Fibroblast of skin of back (primary cell): ENCODE data around the gene DOLK. TPM values are rescaled to one million over a fixed set of nuclear protein-coding genes. Genes with fewer than 3 reads are reported as not detected.
"Not testable (repeated sequence)": the region's sequence is repeated elsewhere in the genome, so short reads cannot be mapped to it uniquely, and the experiment has no call there.

Source experiments
- DNase-seq: peaks from one replicate; pipeline ENCODE4 v3.0.0-alpha.2; 2013
- polyA plus RNA-seq, 2 experiments: library from polyadenylated mRNA; unstranded; fragments of 120-200 nt; gene quantifications; one replicate each; pipeline ENCODE4 v1.2.1, GENCODE V29; 2013; ENCODE audit not compliant: insufficient read length in 2 of 2

The DOLK gene
- 19.1 TPM for polyA plus RNA-seq (2013, experiment 1 of 2; ENCODE audit: insufficient read length)
- polyA plus RNA-seq (2013, experiment 2 of 2; ENCODE audit: insufficient read length), result 14.6 TPM

DNA sequence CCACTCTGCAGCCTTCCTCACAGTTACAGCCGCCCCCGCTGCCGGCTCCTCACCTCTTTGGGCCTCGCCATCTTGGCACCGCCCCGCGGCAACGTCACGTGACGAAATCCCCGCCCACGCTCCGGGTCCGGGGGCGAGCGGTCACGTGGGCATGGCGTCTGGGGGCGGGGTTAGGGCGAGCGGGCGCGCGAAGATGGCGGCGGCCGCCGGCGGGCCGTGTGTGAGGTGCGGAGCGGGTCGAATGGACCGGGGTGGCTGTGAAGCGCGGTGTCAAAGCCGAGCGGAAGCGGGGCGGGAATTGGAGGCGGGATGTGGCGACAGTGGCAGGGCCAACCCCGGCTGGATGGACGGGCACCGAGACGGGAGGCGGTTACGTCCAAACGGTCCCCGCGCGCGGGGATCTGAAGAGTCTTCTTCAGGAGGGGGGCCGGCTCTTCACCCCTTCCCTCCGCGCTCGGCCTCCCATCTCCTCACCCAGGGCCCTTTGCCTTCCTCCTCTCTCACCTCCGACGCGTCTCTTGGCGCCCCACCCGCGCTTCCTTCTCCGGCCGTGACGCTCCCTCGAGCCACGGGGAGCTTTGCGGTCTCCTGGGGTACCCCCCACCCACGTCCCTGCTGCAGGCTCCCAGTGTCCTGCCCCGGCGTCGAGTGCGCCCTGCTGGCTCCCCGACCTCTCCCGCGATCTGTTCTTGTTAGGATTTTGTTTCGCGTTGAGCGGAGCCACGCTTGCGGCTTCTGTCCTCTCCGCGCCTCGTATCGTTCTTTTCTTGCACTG is at the start of gene DOLK, which contains the start of gene NUP188:
DOLK (minus strand) TSS at position 77 of the 775 bp plus-strand sequence. CDS start 300 bp downstream, outside the sequence.
NUP188 (plus strand) TSS at position 173 of the 775 bp plus-strand sequence; CDS start at position 194, 21 bp downstream.
- DNase-seq, result peak; percentile 90

DNA sequence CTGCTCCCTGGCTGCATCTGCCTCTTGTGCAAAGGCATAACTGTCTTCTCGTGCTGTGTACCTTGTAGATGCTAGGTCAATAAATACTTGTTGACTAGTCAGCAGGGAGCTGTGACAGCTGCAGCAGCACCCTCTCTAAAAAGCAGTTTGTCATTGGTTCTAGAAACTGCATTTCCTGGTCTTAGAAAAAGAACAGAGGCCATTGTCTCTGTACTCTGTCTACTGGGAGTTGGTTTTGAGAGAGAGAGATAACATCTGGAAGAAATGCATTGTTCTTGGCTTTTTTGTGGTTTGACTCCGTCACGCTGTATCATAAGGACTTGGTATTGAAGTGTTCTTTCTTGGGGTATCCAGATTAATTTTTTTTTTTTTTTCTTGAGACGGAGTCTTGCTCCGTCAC is 48.4 kb upstream of the DOLK start:
- DNase-seq, result no peak

DNA sequence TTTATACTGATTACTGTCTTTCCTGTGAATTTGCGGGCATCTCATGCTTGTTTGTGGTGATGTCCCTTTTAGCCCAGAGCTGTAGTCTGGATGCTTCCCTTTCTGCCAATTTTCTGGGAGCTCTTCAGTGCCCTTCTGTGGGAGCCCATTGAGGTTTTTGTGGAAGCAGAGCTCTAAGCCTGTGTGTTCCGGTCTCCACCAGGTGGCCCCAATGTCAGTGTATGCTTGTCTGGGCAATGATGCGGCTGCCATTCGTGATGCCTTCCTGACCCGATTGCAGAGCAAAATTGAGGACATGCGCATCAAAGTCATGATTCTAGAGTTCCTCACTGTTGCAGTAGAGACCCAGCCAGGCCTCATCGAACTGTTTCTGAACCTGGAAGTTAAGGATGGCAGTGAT is 45.6 kb upstream of the DOLK start:
- DNase-seq, result no peak

DNA sequence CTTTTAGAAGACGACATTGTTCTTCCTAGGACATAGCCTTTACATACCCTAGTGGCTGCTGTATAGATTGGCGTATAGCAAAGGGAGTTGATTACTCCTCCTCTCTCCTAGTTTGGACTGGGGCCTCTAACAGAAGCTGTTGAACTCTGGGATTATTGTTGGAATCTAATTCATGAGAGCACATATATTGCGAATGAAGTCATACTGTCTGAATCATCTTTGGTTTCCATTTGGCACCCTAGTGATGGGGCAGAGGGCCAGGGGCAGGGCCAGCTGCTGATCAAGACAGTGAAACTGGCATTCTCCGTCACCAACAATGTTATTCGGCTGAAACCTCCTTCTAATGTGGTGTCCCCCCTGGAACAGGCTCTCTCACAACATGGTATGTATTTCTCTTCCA is 40.4 kb upstream of the DOLK start:
- peak; percentile 88 for DNase-seq

DNA sequence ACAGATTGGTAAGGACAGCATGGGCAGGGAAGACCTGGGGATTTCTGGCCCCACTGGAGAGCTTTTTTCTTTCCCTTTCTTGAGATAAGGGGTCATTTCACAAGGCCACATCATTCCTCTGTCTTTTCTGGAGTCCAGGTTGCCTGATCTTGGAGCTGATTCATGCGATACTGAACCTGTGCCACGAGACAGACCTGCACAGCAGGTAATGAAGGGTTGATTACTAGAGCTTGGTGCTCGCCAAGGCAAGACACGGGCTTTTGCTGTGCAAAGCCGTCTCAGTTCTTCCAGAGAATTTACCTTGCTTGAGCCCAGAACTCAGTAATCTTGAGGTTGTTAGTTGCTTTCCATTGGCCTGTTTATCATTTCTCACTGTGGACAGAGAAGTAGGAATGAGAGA is 39.3 kb upstream of the DOLK start:
- DNase-seq, result no peak

DNA sequence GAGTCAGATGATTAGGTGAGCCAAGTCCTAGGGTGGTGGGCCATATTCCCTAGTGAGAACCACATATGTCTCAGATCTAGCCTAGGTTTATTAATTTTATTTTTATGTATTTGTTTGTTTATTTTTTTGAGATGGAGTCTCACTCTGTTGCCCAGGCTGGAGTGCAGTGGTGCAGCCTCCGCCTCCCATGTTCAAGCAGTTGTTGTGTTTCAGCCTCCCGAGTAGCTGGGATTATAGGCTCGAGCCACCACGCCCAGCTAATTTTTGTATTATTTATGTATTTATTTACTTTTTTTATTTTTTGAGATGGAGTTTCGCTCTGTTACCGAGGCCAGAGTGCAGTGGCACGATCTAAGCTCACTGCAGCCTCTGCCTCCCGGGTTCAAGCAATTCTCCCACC is 36.1 kb upstream of the DOLK start:
- no peak for DNase-seq

DNA sequence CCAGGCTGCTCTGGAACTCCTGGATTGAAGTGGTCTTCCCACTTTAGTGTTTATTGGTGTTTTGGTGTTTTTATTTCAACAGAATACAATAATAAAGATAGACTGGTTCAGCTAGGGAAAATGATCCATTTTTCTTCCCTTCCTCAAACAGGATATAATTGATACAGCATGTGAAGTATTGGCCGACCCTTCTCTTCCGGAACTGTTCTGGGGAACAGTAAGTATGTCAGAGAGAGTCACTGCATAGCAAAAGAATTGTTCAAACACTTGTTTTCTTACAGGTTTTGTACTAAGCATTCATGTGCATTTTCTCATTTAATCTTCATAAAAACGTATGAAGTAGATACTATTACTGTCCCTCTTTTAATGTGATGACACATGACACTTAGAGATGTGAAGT is 31.7 kb upstream of the DOLK start:
- DNase-seq, result no peak

DNA sequence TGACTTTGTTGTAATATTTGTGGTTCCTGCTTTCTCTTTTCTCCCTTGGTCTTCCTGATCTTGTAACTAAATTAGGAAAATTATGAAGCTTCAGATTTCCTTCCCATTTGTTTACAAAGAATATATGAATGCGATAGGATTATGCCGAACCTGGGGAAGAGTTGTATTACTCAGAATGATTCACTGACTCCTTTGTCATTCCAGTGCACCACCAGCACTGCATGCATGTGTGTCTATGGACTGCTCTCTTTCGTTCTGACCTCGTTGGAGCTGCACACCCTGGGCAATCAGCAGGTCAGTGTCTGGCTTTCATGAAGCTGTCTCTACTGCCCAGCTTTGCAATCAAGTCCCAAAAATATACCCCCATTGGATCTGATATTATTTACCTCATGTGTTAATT is 25.6 kb upstream of the DOLK start:
- DNase-seq, result peak; percentile 74

DNA sequence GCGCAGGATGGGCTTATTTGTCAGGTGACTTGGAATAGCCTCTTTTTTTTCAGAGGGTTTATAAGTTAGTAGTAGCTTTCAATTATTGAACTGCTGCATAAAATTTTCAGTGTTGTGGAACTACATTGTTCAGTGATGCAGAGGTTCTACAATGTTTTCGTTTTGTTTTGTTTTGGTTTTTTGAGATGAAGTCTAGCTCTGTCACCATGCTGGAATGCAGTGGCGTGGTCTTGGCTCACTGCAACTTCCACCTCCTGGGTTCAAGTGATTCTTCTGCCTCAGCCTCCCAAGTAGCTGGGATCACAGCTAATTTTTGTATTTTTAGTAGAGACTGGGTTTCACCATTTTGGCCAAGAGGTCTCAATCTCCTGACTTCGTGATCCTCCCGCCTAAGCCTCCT is 22.1 kb upstream of the DOLK start:
- DNase-seq, result peak; percentile 74

DNA sequence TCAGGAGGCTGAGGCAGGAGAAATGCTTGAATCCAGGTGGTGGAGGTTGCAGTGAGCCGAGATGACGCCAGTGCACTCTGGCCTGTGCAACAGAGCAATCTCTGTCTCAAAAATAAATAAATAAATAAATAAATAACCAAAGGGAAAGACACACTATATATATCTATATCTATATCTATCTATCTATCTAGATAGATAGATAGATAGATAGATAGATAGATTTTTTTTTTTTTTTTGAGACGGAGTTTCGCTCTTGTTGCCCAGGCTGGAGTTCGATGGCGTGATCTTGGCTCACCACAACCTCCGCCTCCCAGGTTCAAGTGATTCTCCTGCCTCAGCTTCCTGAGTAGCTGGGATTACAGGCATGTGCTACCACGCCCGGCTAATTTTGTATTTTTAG is 14.0 kb upstream of the DOLK start:
- DNase-seq, result not testable (repeated sequence)

DNA sequence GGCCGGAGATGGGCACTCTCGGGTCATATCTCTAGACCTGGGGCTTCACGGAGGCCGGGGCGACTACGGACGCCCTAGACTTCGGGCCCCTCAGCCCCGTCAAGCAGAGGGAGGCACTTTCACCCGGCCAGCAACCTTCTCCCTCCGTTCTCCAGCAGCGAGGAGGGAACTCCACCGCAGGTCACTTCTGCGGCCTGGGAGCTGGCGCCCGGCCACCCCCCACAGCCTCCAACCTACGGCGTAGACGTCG is 201 bp downstream of the DOLK start:
- DNase-seq, result no peak

DNA sequence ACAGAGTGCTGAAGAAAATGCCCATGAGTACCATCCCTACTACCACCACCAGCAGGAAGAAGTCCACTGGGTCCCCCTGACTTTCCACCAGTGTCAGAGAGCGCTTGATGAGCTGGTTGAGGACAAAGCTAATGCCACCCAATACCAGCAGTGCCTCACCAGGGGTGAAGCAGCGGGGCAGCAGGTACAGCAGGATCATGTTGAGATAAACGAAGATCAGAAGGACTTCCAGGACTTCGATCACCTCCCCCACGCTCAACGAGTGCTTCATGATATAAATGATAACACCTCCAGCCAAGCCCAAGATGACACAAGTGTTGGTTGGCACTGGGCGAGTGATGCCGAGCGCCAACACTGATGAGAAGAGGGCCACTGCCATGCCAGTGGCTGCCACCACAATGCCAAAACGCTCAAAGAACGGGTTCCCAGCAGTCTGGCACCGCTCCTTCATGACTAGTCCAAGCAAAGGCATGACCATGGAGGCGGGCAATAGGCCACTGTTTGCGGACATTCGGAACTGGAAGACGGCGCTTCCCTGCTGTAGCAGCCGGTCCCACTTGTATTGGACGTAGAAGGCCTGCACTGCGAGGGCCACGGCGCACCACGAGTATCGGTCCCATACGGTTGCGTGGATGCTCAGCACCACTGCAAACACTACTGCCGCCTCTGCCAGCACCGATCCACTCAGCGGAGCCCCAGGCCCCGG is 679 bp downstream of the DOLK start:
- peak; percentile 19 for DNase-seq

DNA sequence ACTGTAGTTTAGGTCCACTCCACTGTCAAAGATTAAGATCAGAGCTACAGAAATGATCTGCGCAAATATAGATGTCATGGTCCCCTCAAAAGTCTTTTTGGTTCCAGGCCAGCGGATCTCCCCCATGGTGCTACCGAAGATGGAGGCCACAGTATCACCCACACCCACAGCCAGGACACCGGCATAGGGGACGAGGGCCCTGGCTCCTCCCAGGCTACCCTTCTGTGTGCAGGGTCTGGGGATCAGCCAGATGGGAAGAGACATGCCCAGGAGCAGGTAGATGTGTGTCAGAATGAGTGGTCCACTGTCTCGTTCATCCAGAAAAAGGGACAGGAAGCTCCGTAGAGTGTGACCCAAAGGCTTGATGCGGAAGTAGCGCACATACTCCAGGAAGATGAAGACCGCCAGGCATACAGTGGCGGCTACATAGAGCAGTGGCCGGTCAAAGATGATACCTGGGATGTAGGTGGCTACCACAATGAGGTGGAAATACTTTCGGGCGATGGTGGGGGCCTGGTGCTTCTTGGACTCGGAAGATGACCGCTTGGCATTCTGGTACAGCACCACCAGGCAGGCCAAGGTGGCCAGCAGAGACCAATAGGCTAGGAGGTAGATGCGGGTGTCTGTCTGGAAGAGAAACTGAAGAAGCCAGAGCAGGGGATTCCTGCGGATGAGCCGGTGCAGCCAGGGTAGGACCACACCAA is 1.5 kb downstream of the DOLK start:
- no peak for DNase-seq

DNA sequence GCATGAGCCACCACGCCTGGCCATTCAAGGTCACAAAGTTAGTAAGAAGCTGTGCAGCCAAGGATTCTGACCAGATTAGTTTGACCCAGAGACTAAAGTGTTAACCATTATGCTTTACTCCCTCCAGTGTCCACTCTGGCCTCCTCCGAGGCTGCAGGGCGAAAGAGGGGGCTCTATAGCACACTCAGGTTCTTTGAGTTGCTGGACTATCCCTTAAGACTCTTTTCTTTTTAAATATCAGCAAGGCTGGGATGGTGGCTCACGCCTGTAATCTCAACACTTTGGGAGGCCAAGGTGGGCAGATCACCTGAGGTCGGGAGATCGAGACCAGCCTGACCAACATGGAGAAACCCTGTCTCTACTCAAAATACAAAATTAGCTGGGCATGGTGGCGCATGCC is 2.4 kb downstream of the DOLK start:
- not testable (repeated sequence) for DNase-seq

DNA sequence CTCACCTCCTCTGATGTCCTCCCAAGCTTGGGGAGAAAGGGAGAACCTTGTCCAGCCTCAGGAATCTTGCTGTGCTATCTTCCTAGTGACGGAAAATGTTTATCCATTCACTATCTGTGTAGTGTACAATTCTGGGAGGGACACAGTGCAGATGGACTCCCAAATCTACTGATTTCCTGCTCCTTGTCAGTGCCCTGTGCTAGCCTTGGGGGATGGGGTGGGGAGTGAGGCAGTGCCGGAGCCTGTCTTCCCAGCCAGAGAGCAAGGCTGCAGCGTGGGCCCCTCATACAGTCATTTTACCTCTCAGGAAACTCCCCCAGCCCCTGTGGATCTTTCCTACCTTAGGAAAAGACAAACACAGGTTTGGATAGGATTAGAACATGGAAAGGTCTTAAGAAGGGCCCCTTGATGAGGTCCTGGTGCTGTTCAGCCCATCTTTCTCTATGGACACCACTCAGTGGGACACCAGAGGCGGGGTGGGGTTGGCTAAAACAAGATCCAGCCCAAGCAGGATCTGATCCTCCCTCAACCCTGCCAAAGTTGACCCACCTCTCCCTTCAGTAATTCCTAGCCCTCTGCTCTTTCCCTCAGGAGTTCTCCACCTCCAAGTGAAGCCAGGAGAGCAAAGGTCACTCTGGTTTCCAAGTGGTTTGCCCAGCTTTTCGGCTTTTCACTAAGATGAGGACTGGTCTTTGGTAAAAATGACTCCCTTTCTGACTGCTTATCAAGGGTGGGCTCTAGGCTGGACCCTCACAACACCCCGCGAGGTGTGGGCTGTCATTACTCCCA is 3.4 kb downstream of the DOLK start:
- no peak for DNase-seq

DNA sequence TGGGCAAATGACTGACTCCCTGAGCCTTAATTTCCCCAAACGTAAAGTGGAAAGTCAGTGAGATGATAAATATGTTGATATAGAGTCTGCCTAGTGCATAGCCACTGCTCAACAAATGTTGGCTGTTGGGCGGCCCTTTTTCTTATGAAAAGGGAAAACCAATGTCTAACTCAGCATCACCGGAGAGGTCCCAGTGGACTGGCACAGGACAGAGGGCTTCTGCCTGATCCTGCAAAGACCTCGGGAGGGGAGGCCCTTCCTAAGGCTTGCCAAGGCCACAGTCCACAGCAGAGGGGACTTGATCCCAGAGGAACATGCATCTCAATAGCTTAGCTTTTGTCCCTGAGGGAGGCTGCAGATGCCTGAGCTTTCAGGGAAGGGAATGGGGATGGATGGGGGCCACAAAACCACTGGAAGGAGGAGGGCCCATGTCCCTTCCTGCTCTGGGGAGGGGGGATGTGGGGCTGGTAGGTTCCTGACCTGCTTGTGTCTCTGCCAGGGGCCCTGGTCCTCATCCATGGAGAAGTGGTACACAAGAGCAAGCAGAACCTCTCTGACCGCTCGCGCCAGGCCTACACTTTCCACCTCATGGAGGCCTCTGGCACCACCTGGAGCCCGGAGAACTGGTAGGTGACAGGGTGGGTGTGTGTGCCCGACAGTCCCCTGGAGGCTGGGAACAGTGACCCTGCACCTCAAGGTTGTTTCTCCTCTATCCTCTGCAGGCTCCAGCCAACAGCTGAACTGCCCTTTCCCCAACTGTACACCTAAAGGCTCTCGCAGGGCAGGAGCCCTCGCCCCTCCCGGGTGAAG is 6.3 kb downstream of the DOLK start:
- DNase-seq, result no peak

DNA sequence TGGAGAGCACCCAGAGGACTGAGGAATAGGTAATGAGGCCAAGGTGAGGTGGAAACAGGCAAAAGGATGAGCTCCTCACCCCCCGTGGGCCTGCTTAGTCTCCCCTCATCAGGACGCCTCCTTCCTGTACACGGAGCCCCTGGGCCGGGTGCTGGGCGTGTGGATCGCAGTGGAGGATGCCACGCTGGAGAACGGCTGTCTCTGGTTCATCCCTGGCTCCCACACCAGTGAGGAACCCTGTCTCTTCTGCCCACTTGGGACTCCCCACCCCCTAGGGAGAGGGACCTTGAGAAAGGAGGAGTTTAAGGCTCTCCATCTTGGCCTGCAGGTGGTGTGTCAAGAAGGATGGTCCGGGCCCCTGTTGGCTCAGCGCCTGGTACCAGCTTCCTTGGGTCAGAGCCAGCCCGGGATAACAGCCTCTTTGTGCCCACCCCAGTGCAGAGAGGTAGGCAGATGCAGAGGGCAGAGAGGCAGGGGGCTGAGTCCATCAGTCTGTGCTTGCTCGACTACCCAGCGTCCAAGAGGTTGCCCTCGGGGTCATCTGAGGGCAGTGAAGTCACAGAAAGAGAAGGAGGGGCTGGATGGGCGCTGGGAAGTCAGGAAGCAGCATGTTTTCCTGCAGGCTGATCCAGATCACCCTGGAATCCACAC is 7.0 kb downstream of the DOLK start:
- DNase-seq, result no peak

DNA sequence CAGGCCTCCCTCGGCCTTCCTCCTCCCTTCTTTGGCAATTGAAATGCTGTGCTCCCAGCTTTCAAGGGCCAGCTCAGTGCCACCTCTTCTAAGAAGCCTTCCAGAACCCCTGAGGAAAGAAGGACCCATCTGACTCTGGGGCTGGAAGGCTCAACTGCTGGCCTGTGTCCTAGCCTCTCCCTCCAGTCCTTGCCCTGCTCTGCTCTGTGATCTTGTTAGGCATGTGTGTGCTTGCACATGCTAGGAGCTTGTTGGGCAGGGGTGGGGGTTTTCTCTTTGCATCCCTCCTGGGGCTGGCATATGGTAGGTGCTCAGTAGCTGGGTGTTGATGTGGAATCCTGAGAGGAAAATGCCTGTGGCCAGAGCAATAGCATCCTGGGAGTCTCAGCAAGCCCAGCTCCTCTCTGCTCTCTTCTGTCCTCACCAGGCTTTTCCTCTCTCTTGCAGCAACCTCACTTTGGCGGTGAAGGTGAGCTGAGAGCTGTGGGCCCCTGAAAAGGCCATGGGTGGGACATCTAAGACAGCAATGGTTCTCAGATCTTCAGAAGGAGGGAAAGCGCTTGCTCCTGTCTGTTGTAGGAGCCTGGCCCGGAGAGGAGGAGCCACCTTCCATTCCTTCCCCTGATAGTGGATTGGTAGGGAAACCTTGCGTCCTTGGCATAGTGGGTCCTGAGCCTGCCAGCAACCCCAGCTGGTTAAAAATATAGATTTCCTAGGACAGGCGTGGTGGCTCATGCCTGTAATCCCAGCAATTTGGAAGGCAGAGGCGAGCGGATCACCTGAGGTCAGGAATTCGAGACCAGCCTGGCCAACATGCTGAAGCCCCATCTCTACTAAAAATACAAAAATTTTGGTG is 9.9 kb downstream of the DOLK start:
- no peak for DNase-seq

DNA sequence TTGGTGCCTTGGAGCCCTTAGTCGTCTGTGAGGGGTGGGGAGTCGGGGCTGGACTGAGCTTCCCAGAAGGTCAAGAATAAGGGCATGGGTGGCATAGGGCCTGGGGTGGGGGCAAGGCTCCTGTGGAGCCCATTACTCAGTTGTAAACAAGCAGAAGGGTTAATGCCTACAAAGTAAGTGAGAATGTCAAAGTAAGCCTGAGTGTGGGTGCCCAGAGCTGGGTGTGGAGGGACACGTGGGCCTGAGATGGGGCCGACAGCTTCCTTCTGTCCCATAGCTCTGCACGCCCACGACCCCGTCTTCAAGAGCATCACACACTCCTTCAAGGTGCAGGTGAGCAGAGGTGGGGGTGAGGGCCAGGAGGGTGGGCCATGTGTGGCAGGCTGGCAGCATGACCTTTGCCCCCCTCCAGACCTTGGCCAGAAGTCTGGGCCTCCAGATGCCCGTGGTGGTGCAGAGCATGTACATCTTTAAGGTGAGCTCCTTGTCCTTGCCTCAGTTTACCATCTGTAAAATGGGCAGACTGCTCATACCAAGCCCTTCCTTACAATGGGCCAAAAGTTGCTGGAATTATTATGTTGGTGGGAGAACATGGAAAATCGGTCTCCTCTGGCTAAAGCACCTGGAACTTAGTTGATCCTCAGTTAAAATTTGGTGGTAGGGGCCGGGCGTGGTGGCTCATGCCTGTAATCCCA is 11.1 kb downstream of the DOLK start:
- no peak for DNase-seq

DNA sequence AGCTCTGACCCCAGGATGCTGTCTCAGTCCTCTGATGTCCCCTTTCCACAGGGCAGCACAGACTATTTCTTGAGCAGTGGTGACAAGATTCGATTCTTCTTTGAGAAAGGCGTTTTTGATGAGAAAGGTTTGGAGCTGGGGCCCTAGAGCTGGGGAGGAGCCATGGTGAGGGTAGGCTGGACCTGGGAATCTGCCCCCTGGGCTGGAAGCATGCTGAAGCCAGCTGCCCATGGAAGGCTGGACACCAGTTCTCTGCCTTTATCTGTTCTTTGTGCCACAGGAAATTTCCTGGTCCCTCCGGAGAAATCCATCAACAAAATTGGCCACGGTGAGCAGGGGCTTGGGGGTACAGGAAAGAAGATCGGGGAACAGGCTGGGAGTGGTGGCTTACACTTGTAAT is 13.7 kb downstream of the DOLK start:
- DNase-seq, result no peak
